ENCODE results near the gene SNX15.
"Not testable (repeated sequence)": the region's sequence is repeated elsewhere in the genome, so short reads cannot be mapped to it uniquely, and the experiment has no call there.

Gene SNX15, protein sequence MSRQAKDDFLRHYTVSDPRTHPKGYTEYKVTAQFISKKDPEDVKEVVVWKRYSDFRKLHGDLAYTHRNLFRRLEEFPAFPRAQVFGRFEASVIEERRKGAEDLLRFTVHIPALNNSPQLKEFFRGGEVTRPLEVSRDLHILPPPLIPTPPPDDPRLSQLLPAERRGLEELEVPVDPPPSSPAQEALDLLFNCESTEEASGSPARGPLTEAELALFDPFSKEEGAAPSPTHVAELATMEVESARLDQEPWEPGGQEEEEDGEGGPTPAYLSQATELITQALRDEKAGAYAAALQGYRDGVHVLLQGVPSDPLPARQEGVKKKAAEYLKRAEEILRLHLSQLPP

DNA sequence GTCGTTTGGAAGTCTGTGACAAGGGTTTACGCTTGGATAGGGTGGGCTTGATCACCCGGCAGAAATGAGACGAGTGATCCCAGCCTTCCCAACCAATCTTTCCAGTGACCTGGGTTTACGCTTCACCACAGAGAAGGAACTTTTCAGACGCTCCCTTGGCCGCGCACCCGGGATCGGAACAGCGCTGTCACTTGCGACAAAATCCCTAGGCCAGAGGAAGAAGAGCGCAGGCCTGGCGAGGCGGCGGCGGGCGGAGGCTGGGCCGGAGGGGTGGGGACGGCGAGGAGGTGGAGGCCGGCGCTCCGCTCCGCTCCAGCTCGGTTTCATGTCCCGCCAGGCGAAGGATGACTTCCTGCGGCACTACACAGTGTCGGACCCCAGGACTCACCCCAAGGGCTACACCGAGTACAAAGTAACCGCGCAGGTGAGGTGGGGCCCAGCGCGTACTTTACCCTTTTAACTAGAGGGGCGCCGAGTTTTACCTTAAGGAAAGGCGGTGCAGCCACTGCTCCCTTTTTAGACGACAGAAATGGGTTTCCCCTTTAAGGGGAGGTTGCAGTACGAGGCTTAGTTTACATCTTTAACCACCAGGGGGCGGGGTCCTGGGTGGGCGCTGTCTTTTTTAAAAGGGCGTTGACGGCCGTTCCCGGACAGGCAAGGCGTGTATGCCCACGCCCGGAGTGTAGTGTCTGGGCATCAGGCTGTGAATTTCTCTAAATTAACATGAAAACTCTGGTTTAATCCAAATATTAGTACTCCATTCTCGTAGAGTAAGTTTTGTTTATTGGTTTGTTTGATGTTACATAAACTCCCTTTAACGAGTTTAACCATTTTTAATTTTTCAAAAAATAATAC lies at the start of gene SNX15:
Gene SNX15 (plus strand): TSS at position 227 of the 855 bp plus-strand sequence. CDS start 99 bp downstream, at position 326.
- Histone ChIP-seq H3K27me3 (no peaks in the 10 kb centered on the region), H3K27ac (peak within 1 kb of the TSS; percentile 86), H3K4me1 (ENCODE audit: control insufficient read depth in 1 of 2, insufficient read depth in 1 of 2, low read depth in 1 of 2, low read length in 1 of 2) (peaks cover 24 to 27% of the 10 kb centered on the region in 2 experiments), H3K9me3 (no peaks in the 10 kb centered on the region), H3K4me3 (ENCODE audit: low read depth in 1 of 2, low read length in 1 of 2) (peak within 1 kb of the TSS; percentile 80 to 82), H3K36me3 (peaks cover 5% of the 10 kb centered on the region)
- TF ChIP-seq, protein P1, sequence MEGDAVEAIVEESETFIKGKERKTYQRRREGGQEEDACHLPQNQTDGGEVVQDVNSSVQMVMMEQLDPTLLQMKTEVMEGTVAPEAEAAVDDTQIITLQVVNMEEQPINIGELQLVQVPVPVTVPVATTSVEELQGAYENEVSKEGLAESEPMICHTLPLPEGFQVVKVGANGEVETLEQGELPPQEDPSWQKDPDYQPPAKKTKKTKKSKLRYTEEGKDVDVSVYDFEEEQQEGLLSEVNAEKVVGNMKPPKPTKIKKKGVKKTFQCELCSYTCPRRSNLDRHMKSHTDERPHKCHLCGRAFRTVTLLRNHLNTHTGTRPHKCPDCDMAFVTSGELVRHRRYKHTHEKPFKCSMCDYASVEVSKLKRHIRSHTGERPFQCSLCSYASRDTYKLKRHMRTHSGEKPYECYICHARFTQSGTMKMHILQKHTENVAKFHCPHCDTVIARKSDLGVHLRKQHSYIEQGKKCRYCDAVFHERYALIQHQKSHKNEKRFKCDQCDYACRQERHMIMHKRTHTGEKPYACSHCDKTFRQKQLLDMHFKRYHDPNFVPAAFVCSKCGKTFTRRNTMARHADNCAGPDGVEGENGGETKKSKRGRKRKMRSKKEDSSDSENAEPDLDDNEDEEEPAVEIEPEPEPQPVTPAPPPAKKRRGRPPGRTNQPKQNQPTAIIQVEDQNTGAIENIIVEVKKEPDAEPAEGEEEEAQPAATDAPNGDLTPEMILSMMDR (IDR thresholded peaks at IDR 0.05), result peak; percentile 75

DNA sequence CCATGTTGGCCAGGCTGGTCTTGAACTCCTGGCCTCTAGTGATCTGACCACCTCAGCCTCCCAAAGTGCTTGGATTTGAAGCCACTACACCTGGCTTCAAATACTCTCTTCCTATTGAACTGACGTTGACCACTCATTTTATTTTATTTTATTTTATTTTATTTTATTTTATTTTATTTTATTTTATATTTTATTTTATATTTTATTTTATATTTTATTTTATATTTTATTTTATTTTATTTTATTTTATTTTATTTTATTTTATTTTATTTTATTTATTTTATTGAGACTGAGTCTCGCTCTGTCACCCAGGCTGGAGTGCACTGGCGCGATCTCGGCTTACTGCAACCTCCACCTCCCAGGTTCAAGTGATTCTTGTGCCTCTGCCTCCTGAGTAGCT lies 43.9 kb upstream of the SNX15 start:
- H3K4me3 ChIP-seq (ENCODE audit: low read depth in 1 of 2, low read length in 1 of 2); H3K9me3 ChIP-seq; H3K27ac ChIP-seq; H3K36me3 ChIP-seq: not testable (repeated sequence)
- H3K27me3 ChIP-seq, result peaks cover 25% of the 10 kb centered on the region
- H3K4me1 ChIP-seq (ENCODE audit: control insufficient read depth in 1 of 2, insufficient read depth in 1 of 2, low read depth in 1 of 2, low read length in 1 of 2), result peaks cover 17 to 24% of the 10 kb centered on the region in 2 experiments

DNA sequence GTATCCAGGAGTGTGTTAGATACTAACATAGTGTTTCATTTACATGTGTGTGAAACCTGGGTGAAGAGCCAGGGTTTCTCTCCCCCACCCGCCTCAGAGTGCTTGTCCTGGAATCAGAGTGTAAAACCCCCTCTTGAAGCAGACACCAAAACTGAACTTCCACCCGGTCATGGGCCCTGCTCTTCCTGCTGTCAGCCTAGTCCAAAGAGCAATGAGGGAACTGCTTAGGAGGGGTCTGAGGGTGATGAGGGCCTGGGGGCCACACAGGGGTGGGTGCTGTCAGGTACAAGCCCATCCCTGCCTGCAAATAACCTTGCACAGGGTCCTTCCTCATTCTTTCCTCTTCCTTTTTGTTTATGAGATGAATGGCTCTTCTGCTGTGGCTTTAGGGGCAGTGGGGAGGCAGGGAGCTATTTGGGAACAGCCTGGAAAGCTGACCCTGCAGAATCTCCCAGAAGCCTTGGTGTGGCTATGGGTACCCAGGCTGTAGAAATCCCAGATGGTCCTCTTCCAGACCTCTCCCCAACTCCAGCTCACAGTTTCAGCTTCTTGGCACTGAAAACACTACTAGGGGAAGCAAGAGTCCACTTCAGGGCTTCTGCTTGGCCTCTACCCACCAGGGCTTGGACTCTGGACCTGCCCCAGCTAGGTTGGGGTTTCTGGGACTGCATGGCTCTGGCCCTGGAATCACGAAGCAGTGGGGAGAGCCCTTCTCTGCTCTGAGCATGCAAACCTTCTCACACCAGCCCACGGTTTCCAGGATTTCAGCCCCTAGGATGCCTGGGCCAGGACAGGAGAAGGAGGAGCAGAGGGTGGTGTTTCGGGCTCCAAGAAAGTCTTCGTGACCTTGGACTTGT lies 39.0 kb upstream of the SNX15 start:
- Histone ChIP-seq H3K4me1 (ENCODE audit: control insufficient read depth in 1 of 2, insufficient read depth in 1 of 2, low read depth in 1 of 2, low read length in 1 of 2) (peaks cover 56 to 66% of the 10 kb centered on the region in 2 experiments), H3K4me3 (ENCODE audit: low read depth in 1 of 2, low read length in 1 of 2) (peak overlapping the region in 1 of 2 experiments; percentile 42), H3K9me3 (no peaks in the 10 kb centered on the region), H3K27ac (peak overlapping the region; percentile 92), H3K27me3 (no peaks in the 10 kb centered on the region), H3K36me3 (no peaks in the 10 kb centered on the region)
- TF ChIP-seq, protein P1 (IDR thresholded peaks at IDR 0.05), result no peak

DNA sequence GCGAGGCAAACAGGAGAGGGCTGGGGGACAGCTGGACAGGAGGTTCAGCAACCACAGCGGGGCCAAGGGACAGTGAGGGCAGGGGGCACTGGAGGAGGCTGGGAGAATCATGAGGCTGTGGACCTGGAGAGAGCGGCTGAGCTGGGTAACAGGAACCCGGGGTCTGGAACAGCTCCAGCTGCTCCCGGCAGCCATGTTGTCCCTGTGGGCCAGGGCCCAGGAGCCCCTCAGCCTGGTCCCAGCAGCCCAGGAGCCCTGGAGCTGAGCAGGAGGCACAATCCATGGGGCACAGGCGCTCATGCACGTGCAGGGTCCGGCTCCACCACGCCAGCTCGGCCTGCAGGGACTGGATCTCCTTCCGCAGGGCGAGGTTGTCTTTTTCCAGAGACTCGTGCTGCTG lies 37.8 kb upstream of the SNX15 start:
- Histone ChIP-seq H3K9me3 (no peaks in the 10 kb centered on the region), H3K27ac (peak overlapping the region; percentile 92), H3K4me1 (ENCODE audit: control insufficient read depth in 1 of 2, insufficient read depth in 1 of 2, low read depth in 1 of 2, low read length in 1 of 2) (peaks cover 56 to 62% of the 10 kb centered on the region in 2 experiments), H3K4me3 (ENCODE audit: low read depth in 1 of 2, low read length in 1 of 2) (peak overlapping the region; percentile 52 to 68), H3K36me3 (no peaks in the 10 kb centered on the region), H3K27me3 (no peaks in the 10 kb centered on the region)
- TF ChIP-seq, protein P1 (IDR thresholded peaks at IDR 0.05), result no peak

DNA sequence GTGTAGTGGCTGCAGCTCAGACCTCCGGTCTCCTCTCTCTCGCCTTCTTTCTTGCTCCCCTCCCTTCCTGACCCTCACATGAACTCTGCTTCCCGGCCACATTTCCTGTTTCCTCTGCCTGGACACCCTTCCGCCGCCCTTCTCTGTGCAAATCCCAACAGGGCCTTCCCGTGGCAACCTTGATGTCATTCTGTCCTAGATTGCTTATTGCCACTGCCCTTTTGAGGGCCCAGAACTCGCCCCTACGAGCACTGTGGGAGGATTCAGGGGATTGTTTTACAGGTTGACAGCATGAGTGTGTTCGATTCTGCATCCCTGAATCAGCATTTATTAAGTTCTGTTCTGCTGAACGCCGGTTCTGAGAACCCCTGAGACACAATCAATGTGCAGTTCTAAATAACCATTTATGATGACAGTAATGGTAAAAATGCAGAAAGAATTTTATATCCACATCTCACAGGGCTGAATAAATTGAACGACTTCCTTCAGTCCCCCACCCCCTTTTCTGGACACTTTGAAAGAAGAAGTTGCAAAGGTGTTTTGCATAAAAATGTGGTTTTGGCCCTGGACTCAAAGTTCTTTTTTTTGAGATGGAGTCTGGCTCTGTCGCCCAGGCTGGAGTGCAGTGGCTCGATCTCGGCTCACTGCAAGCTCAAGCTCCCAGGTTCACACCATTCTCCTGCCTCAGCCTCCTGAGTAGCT lies 36.9 kb upstream of the SNX15 start:
- Histone ChIP-seq H3K36me3 (no peaks in the 10 kb centered on the region), H3K27me3 (no peaks in the 10 kb centered on the region), H3K4me1 (ENCODE audit: control insufficient read depth in 1 of 2, insufficient read depth in 1 of 2, low read depth in 1 of 2, low read length in 1 of 2) (peaks cover 50 to 67% of the 10 kb centered on the region in 2 experiments), H3K4me3 (ENCODE audit: low read depth in 1 of 2, low read length in 1 of 2) (peak overlapping the region; percentile 52 to 68), H3K27ac (peak overlapping the region; percentile 92), H3K9me3 (no peaks in the 10 kb centered on the region)
- TF ChIP-seq, protein P1 (IDR thresholded peaks at IDR 0.05), result no peak

Data from neutrophil (primary cell).